Gastrocnemius medialis (tissue), 4 donors: ENCODE results near the gene PLEKHA5. TPM values are rescaled to one million over a fixed set of nuclear protein-coding genes. Genes with fewer than 3 reads are reported as not detected.

Experiments
- ATAC-seq, 2 donors: fragments of 150-250 bp; one replicate each; pipeline ENCODE4 v1.9.1; 2016
- DNase-seq, 2 donors: peaks; one replicate each; pipeline ENCODE4 v3.0.0-alpha.2; 2019
- H3K27ac ChIP-seq, 4 donors: fragments of 200-600 bp; sonication (generic); 1 replicate in 1 of 4; 2 replicates in 3 of 4; pipeline ENCODE4 v1.5.1; 2016 to 2018; ENCODE audit warnings: mild to moderate bottlenecking in 2 of 4, moderate library complexity in 1 of 4
- H3K27me3 ChIP-seq, 3 donors: fragments of 200-600 bp; sonication (generic) in 2 of 3; 1 replicate in 1 of 3; 2 replicates in 2 of 3; pipeline versions ENCODE4 v1.5.1 to v1.6.0; 2016 to 2019; ENCODE audit warnings: mild to moderate bottlenecking in 1 of 3, moderate library complexity in 1 of 3
- H3K36me3 ChIP-seq, 2 donors: fragments of 200-600 bp; sonication (generic) in 1 of 2; one replicate each; pipeline ENCODE4 v1.5.1; 2017 to 2018
- H3K4me1 ChIP-seq, 2 donors: fragments of 200-600 bp; sonication (generic) in 1 of 2; one replicate each; pipeline ENCODE4 v1.5.1; 2016 to 2017; ENCODE audit warnings: mild to moderate bottlenecking in 2 of 2
- H3K4me3 ChIP-seq, 4 donors: fragments of 200-600 bp; sonication (generic) in 3 of 4; 1 replicate in 1 of 4; 2 replicates in 3 of 4; pipeline ENCODE4 v1.5.1; 2016 to 2019; ENCODE audit warnings: mild to moderate bottlenecking in 2 of 4
- H3K9me3 ChIP-seq, 3 donors: fragments of 200-600 bp; sonication (generic) in 2 of 3; 1 replicate in 1 of 3; 2 replicates in 2 of 3; pipeline ENCODE4 v1.5.1; 2016 to 2019
- CTCF ChIP-seq, 5 experiments: fragments of 450-650 bp in 3 of 5; fragments of 200-600 bp in 2 of 5; sonication (generic) in 2 of 5; IDR thresholded peaks in 4 of 5; conservative IDR thresholded peaks in 1 of 5; 1 replicate in 4 of 5; 2 replicates in 1 of 5; pipeline ENCODE4 v1.5.1; 2016 to 2019; ENCODE audit warnings: antibody characterized with exemption in 5 of 5, mild to moderate bottlenecking in 3 of 5, moderate library complexity in 3 of 5
- POLR2A ChIP-seq, 2 donors: fragments of 450-650 bp; IDR thresholded peaks; one replicate each; pipeline ENCODE4 v1.6.1; 2017; ENCODE audit warnings: antibody characterized with exemption in 2 of 2, mild to moderate bottlenecking in 2 of 2, moderate library complexity in 2 of 2
- in situ Hi-C, 4 donors: fragments of 200-750 bp; cut with MboI; loops; one replicate each; pipeline versions ENCODE4 v1.15.0 to v1.8.0; 2017; ENCODE audit warnings: low sequenced_read_pairs in 4 of 4
- intact Hi-C: fragments of 100-400 bp; cut with DNase I; formaldehyde crosslinking; loops from one replicate; pipeline ENCODE4 v1.15.1; 2023; ENCODE audit warnings: low total_unique reads
- total RNA-seq, 4 donors: library from RNA; depleted of rRNA; stranded (reverse); fragments of >200 nt; gene quantifications; one replicate each; pipeline versions ENCODE4 v1.1.0 to v1.2.3, GENCODE V29; 2016

Gene PLEKHA5
- total RNA-seq: 1 to 10 TPM; 1.0 to 2.7 (median 1.5) TPM

- H3K4me1 ChIP-seq: peaks cover 0 to 15% of the 10 kb centered on the region in 2 donors
- peaks cover 0 to 5% (median 0%) of the 10 kb centered on the region in 3 donors for H3K9me3 ChIP-seq
- no peak for TF ChIP-seq POLR2A (IDR thresholded peaks at IDR 0.05)
- TF ChIP-seq CTCF (IDR thresholded peaks at IDR 0.05 in 4 of 5, conservative IDR thresholded peaks at IDR 0.05 in 1 of 5): no peak
- no peaks in the 10 kb centered on the region for H3K36me3 ChIP-seq
- ATAC-seq: peak; percentile 47 to 74
- peak; percentile 13 to 22 for DNase-seq
- peak within 1 kb of the TSS; percentile 66 to 93 (median 78) for H3K4me3 ChIP-seq
- in situ Hi-C loops: no loop called here
- H3K27ac ChIP-seq: peak within 1 kb of the TSS; percentile 67 to 74 (median 71)
- intact Hi-C loops: no loop called here
- no peaks in the 10 kb centered on the region for H3K27me3 ChIP-seq
Measured at GRCh38 chr12:19129486-19130223, at the start of gene PLEKHA5. PLEKHA5 (plus strand) TSS chr12:19129733; CDS start chr12:19129800, 67 bp downstream.

GRCh38 chr12:19080918-19081317 is 48.6 kb upstream of the PLEKHA5 start:
- H3K27ac ChIP-seq: no peak overlapping the region
- H3K27me3 ChIP-seq: no peaks in the 10 kb centered on the region
- DNase-seq (no peak), ATAC-seq (no peak)
- no peak for TF ChIP-seq CTCF (IDR thresholded peaks at IDR 0.05 in 4 of 5, conservative IDR thresholded peaks at IDR 0.05 in 1 of 5)
- TF ChIP-seq POLR2A (IDR thresholded peaks at IDR 0.05): no peak
- no peaks in the 10 kb centered on the region for H3K36me3 ChIP-seq
- H3K4me3 ChIP-seq: no peak overlapping the region
- no peaks in the 10 kb centered on the region for H3K4me1 ChIP-seq
- in situ Hi-C loops: no loop called here
- H3K9me3 ChIP-seq: no peaks in the 10 kb centered on the region
- intact Hi-C loops: no loop called here

GRCh38 chr12:19082365-19082911 is 47.1 kb upstream of the PLEKHA5 start:
- DNase-seq: no peak
- no peaks in the 10 kb centered on the region for H3K9me3 ChIP-seq
- intact Hi-C loops (no loop called here), in situ Hi-C loops (no loop called here)
- no peak overlapping the region for H3K4me3 ChIP-seq
- no peaks in the 10 kb centered on the region for H3K4me1 ChIP-seq
- ATAC-seq: no peak
- H3K27me3 ChIP-seq: no peaks in the 10 kb centered on the region
- no peak overlapping the region for H3K27ac ChIP-seq
- TF ChIP-seq CTCF (IDR thresholded peaks at IDR 0.05 in 4 of 5, conservative IDR thresholded peaks at IDR 0.05 in 1 of 5) (no peak), POLR2A (IDR thresholded peaks at IDR 0.05) (no peak)
- no peaks in the 10 kb centered on the region for H3K36me3 ChIP-seq

GRCh38 chr12:19084547-19084946 is 45.0 kb upstream of the PLEKHA5 start:
- no peak overlapping the region for H3K27ac ChIP-seq
- no peak for TF ChIP-seq POLR2A (IDR thresholded peaks at IDR 0.05)
- TF ChIP-seq CTCF (IDR thresholded peaks at IDR 0.05 in 4 of 5, conservative IDR thresholded peaks at IDR 0.05 in 1 of 5): no peak
- intact Hi-C loops (no loop called here), in situ Hi-C loops (no loop called here)
- no peaks in the 10 kb centered on the region for H3K9me3 ChIP-seq
- H3K4me1 ChIP-seq: no peaks in the 10 kb centered on the region
- no peaks in the 10 kb centered on the region for H3K36me3 ChIP-seq
- no peak for DNase-seq
- H3K27me3 ChIP-seq: no peaks in the 10 kb centered on the region
- H3K4me3 ChIP-seq: no peak overlapping the region
- no peak for ATAC-seq
